ENCODE data around the gene FAM219A.

The FAM219A gene

DNA sequence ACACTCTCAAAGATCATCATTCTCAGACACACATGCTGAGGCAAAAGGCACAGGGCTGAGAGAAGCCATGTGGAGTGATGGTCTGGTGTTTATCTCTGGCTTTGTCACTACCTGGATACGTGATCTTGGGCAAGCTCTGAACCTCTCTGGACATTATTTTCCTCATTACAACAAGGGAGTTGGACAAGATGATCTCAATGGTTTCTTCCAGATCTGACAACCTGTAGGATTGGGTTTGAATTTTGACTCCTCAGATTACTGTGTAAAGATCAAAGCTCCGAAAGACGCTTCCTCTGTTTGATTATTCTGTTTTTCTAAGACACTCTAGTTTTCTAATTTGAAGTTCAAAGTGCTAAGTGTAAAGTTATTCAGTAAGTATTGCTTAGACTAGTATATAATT, 109.0 kb downstream of the FAM219A start:
- Histone ChIP-seq H3K9ac (ENCODE audit: low read length) (no peak overlapping the region), H3K27ac (ENCODE audit: low read depth, low read length, poor library complexity, severe bottlenecking) (no peak overlapping the region), H3K27me3 (ENCODE audit: insufficient read depth, low read length) (no peaks in the 10 kb centered on the region), H3K79me2 (ENCODE audit: insufficient read depth, low read length) (no peaks in the 10 kb centered on the region), H3K9me2 (ENCODE audit: low read depth, low read length) (no peaks in the 10 kb centered on the region), H4K20me1 (ENCODE audit: insufficient read depth, low read length) (no peaks in the 10 kb centered on the region), H2AFZ (ENCODE audit: low read length) (no peak overlapping the region), H3K9me3 (ENCODE audit: low read length) (no peaks in the 10 kb centered on the region), H3K36me3 (ENCODE audit: insufficient read depth, low read length) (no peaks in the 10 kb centered on the region; the same call in 1 of the 2 replicates), H3K4me1 (ENCODE audit: insufficient read depth, low read length, severe bottlenecking) (no peaks in the 10 kb centered on the region), H3K4me3 (ENCODE audit: low read depth, low read length, poor library complexity, severe bottlenecking) (no peak overlapping the region), H3F3A (ENCODE audit: insufficient read depth, low read length) (no peaks in the 10 kb centered on the region), H3K4me2 (ENCODE audit: low read length) (no peak overlapping the region)
- TF ChIP-seq EZH2 (IDR thresholded peaks at IDR 0.05; ENCODE audit: borderline replicate concordance, low read length), result no peak
- TF ChIP-seq, protein P1, sequence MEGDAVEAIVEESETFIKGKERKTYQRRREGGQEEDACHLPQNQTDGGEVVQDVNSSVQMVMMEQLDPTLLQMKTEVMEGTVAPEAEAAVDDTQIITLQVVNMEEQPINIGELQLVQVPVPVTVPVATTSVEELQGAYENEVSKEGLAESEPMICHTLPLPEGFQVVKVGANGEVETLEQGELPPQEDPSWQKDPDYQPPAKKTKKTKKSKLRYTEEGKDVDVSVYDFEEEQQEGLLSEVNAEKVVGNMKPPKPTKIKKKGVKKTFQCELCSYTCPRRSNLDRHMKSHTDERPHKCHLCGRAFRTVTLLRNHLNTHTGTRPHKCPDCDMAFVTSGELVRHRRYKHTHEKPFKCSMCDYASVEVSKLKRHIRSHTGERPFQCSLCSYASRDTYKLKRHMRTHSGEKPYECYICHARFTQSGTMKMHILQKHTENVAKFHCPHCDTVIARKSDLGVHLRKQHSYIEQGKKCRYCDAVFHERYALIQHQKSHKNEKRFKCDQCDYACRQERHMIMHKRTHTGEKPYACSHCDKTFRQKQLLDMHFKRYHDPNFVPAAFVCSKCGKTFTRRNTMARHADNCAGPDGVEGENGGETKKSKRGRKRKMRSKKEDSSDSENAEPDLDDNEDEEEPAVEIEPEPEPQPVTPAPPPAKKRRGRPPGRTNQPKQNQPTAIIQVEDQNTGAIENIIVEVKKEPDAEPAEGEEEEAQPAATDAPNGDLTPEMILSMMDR (IDR thresholded peaks at IDR 0.05; ENCODE audit: low read length), result no peak

Measured in OCI-LY1 (cell line).